Progenitor cell of endocrine pancreas (in vitro differentiated cells): Measurements from ENCODE around the gene GABBR2. TPM values are rescaled to one million over a fixed set of nuclear protein-coding genes. Genes with fewer than 3 reads are reported as not detected.

ENCODE experiments used
- DNase-seq: peaks from one replicate; pipeline ENCODE4 v3.0.0; 2021; ENCODE audit warnings: low spot score; ENCODE audit not compliant: unreplicated experiment
- H3K27ac Mint-ChIP-seq: 2 replicates; pipeline ENCODE4 v1.8.0; 2021; ENCODE audit warnings: mild to moderate bottlenecking, moderate library complexity, mixed read lengths
- H3K27me3 Mint-ChIP-seq: 2 replicates; pipeline ENCODE4 v1.8.0; 2021; ENCODE audit warnings: mixed read lengths
- H3K36me3 Mint-ChIP-seq: 2 replicates; pipeline ENCODE4 v1.8.0; 2022; ENCODE audit warnings: mixed read lengths; ENCODE audit not compliant: insufficient read depth
- H3K4me1 Mint-ChIP-seq: 2 replicates; pipeline ENCODE4 v1.8.0; 2021; ENCODE audit warnings: low read depth, mixed read lengths
- H3K4me3 Mint-ChIP-seq: 2 replicates; pipeline ENCODE4 v1.8.0; 2021; ENCODE audit warnings: low read depth, mild to moderate bottlenecking, moderate library complexity, mixed read lengths
- H3K9me3 Mint-ChIP-seq: 2 replicates; pipeline ENCODE4 v1.8.0; 2021; ENCODE audit warnings: low read depth, mixed read lengths
- CTCF ChIP-seq: fragments of 200-600 bp; sonication (generic); IDR thresholded peaks from one replicate; pipeline ENCODE4 v1.5.0; 2021; ENCODE audit warnings: antibody characterized with exemption, mild to moderate bottlenecking; ENCODE audit not compliant: unreplicated experiment
- total RNA-seq: library from RNA; stranded (reverse); gene quantifications from 2 replicates; pipeline ENCODE4 v1.2.1, GENCODE V29; 2021

GABBR2 gene
- total RNA-seq, 1 donor from 2014 or later, result 0.84 TPM

- Mint-ChIP-seq H3K9me3 (no peaks in the 10 kb centered on the region), H3K4me3 (no peak overlapping the region), H3K27ac (no peak overlapping the region), H3K4me1 (no peaks in the 10 kb centered on the region), H3K27me3 (peaks cover 11% of the 10 kb centered on the region), H3K36me3 (no peaks in the 10 kb centered on the region)
- DNase-seq, result no peak
- no peak for TF ChIP-seq CTCF
Observed at GRCh38 chr9:98530275-98530674, 178.5 kb downstream of the GABBR2 start.

- no peak for TF ChIP-seq CTCF
- no peak for DNase-seq
Observed at GRCh38 chr9:98529841-98530240, 178.9 kb downstream of the GABBR2 start.

GRCh38 chr9:98523231-98523901 is 185.4 kb downstream of the GABBR2 start:
- Mint-ChIP-seq H3K36me3 (no peaks in the 10 kb centered on the region), H3K27ac (no peak overlapping the region), H3K27me3 (peaks cover 15% of the 10 kb centered on the region), H3K4me1 (no peaks in the 10 kb centered on the region), H3K4me3 (no peak overlapping the region), H3K9me3 (no peaks in the 10 kb centered on the region)
- peak; percentile 30 for TF ChIP-seq CTCF
- DNase-seq, result no peak

More at GRCh38 chr9:98529841-98530240, 178.9 kb downstream of the GABBR2 start:
- Mint-ChIP-seq H3K4me1 (no peaks in the 10 kb centered on the region), H3K27ac (no peak overlapping the region), H3K27me3 (peaks cover 11% of the 10 kb centered on the region), H3K9me3 (no peaks in the 10 kb centered on the region), H3K36me3 (no peaks in the 10 kb centered on the region), H3K4me3 (no peak overlapping the region)

GRCh38 chr9:98522487-98522886 is 186.2 kb downstream of the GABBR2 start:
- H3K27me3 Mint-ChIP-seq, result peaks cover 15% of the 10 kb centered on the region
- no peak for TF ChIP-seq CTCF
- H3K27ac Mint-ChIP-seq, result no peak overlapping the region
- H3K4me1 Mint-ChIP-seq, result no peaks in the 10 kb centered on the region
- no peak overlapping the region for H3K4me3 Mint-ChIP-seq
- DNase-seq, result no peak
- H3K9me3 Mint-ChIP-seq, result no peaks in the 10 kb centered on the region
- H3K36me3 Mint-ChIP-seq, result no peaks in the 10 kb centered on the region

GRCh38 chr9:98521141-98521540 is 187.6 kb downstream of the GABBR2 start:
- TF ChIP-seq CTCF, result no peak
- H3K36me3 Mint-ChIP-seq, result no peaks in the 10 kb centered on the region
- no peaks in the 10 kb centered on the region for H3K9me3 Mint-ChIP-seq
- H3K4me1 Mint-ChIP-seq, result no peaks in the 10 kb centered on the region
- no peak overlapping the region for H3K27ac Mint-ChIP-seq
- H3K27me3 Mint-ChIP-seq, result peaks cover 12% of the 10 kb centered on the region
- H3K4me3 Mint-ChIP-seq, result no peak overlapping the region
- DNase-seq, result no peak
